Fibroblast of skin of right quadriceps (primary cell): ENCODE measurements around the gene SNU13.
"Not testable (repeated sequence)": the region's sequence is repeated elsewhere in the genome, so short reads cannot be mapped to it uniquely, and the experiment has no call there.

Experiments used
- DNase-seq: peaks from one replicate; pipeline ENCODE4 v3.0.0-alpha.2; 2013

The SNU13 gene

DNA sequence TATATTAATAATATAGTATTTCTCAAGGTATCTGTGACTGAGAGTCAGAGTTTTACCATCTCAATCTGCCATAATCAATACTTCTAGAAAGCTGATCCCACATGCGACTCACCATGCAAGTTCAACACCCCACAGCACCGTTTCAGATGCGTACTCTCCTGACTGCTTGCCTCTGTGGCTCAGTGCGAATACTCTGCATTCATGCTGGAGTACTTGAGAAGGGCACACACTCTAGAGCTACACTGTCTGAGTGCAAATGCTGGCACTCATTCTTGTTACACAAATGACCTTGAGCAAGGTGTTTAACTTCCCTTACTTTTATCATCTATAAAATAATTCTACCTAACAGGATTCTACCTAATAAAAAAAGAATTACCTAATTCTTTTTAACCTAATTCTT lies 12.5 kb downstream of the SNU13 start:
- DNase-seq, result no peak

DNA sequence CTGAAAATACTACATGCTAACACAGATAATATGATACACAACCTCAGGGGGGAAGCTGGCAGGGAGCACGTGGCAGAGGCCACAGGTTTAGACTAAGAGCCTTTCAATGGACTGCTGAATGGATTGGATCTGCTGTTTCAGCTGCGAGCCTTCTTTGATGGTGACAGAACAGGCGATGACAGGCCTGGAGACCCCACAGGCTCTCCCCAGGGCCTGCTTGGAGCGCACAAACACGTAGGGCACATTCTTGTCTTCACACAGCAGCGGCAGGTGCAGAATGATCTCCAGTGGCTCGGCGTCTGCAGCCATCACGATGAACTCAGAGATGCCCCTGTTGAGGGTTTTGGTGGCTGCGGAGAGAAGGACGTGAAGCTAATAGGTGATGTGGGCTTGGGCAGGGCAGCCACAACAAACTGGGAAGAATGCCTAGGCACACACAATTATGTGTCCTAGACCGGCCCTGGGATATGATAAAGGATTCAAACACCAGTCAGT lies 13.8 kb downstream of the SNU13 start:
- DNase-seq, result no peak

DNA sequence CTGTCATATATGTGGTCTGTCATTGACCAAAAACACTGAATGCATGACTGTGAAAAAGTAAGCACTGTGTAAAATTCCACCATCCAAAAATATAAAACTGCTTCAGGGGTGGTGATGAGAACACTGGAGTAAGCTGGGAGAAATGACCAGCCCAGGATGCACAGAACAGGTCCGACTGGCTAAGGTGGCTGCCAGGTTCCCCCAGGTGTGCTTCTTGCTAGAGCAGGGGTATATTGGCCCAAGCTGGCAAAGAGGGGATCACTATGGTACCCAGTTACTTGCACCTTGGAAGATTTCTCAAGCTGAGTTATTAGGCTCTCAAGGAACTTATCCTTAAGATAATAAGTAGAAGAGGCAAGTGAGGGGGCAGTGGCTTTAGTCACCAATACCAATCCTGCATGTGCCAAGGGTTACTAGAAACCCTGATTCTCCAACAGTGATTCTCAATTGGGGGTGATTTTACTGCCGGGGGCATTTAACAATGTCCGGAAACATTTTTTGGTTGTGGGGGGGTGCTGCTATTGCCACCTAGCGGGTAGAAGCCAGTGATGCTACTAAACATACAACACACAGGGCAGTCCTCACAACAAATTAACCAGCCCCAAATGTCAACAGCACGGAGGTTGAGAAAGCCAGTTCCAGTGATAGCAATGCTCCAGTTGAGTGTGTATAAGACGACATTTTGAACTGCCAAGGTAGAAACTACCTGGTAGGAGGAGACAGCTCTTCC lies 15.7 kb downstream of the SNU13 start:
- DNase-seq, result no peak

DNA sequence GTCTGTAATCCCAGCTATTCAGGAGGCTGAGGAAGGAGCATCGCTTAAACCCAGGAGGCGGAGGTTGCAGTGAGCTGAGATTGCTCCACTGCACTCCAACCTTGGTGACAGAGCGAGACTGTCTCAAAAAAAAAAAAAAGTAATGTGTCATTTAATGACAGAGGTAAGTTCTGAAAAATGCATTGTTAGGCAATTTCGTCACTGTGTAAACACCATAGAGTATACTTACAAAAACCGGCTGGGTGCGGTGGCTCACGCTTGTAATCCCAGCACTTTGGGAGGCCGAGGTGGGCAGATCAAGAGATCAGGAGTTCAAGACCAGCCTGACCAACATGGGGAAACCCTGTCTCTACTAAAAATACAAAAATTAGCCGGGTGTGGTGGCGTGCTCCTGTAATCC lies 16.6 kb downstream of the SNU13 start:
- DNase-seq, result not testable (repeated sequence)

DNA sequence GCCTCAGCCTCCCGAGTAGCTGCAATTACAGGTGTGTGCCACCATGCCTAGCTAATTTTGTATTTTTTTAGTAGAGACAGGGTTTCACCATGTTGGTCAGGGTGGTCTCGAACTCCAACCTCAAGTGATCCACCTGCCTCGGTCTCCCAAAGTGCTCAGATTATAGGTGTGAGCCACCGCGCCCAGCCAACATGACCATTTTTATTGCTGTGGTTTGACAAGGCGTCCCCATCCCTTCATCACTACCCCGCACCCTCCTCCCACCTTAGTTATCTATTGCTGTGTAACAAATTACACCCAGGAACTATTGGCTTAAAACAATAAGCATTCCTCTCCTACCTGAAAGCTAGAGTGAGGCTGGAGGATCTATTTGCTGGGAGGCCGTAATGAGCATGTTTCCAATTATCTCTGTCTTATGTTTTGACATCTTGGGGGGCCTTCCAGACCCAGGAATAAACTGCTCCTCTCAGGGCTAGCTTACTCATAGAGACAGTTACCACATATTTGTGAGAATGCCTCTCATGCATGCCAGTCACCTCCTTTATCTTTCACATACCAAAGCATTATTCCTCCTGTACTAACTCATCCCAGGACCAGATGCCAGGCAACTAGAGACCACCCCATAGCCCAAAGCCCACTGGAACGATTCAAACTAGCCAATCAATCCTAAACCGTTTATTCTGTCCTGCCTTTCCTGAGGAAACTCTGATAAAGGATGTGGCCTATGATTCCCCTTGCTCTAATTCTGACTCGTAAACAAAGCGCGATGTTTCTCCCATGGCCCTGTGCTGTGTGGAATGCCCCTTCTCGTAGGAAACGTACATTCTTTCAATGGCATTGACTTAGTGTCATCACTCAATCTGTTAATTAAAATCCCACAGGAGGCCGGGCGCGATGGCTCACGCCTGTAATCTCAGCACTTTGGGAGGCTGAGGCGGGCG lies 19.4 kb downstream of the SNU13 start:
- DNase-seq, result peak; percentile 92

DNA sequence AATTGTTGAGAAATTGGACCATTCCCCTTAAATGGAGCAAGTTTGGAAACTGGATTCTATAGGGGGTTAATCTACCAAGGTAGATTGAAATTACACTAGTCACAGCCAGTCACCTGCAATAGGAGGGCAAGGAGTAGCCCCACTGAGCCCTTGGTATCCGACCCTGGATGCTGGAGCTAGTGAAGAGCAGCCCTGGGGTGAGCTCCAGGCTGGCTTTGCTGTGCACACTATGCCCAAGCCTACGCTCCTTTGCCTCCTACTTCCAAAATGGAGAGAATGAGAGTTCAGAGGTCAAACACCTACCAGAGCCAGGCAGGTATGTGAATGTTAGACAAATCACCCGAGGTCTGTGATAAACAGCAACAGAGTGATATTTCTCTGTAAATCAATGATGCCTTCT lies 23.7 kb downstream of the SNU13 start:
- no peak for DNase-seq

DNA sequence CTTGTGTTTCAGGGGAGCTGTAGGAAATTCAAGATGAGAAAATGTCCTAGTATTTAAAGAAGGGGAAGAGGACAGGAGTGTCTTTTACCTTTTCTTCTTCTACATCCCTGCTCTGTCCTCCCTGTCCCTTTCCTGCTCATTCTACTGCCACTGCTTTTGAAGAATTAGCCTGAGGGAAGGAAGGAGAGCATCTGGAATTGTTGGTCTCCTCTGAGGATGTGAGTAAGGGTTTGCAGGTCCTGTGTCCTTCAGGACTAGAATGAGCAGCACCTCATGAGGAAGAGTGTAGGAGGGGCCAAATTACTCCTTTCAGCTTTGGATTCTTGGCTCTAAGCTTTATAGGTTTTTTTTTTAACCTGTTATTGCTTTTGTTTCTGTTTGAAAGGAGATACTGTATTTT lies 24.2 kb downstream of the SNU13 start:
- no peak for DNase-seq

DNA sequence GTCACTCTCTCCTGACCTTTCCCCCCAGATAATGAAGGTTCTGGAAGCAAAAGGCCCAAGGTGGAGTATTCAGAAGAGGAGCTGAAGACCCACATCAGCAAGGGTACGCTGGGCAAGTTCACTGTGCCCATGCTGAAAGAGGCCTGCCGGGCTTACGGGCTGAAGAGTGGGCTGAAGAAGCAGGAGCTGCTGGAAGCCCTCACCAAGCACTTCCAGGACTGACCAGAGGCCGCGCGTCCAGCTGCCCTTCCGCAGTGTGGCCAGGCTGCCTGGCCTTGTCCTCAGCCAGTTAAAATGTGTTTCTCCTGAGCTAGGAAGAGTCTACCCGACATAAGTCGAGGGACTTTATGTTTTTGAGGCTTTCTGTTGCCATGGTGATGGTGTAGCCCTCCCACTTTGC lies 25.1 kb downstream of the SNU13 start:
- DNase-seq, result not testable (repeated sequence)

DNA sequence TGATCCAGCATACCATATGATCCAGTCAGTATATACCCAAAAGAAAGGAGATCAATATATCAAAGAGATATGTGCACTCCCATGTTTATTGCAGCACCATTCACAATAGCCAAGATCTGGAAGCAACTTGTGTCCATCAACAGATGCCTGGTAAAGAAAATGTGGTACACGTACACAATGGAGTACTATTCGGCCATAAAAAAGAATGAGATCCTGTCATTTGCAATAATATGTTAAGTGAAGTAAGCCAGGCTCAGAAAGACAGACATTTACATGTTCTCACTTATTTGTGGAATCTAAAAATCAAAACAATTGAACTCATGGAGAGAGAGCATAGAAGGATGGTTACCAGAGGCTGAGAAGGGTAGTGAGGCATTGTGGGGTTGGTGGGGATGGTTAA lies 27.0 kb downstream of the SNU13 start:
- DNase-seq, result no peak

DNA sequence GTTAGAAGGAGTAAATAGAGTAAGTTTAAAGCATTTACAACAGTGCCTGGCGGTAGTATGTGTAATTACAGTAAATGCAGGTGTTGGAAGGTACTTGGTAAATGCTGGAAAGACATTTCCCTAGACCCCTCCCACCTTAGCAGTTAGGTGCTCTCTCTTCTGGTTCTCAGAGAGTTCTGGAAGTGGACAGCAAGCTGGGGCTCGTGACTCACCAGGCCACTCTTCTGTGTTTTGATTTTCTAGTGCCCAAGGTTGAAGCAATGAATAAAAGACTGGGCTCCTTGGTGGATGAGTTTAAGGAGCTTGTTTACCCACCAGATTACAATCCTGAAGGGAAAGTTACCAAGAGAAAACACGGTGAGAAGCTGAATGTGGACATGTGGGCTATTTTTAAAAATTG lies 27.6 kb downstream of the SNU13 start:
- DNase-seq, result no peak

DNA sequence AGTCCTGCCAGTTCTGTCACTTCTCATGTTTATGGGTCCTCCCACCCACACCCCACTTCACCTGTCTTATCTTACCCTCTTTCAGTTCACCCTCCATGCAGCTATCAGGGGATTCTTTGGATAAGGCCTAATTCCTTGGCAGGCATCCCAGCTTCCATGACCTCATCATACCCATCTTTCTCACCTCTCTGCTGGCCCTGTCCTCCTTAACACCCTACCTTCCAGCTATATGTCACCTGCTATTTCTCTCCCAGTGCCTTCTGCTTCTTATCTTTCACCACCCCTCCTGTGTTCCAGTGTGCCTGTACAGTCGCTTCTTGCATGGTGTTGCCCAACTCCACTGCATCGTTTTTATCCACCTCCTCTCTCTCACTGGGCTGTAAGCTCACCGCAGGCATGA lies 28.3 kb downstream of the SNU13 start:
- no peak for DNase-seq

DNA sequence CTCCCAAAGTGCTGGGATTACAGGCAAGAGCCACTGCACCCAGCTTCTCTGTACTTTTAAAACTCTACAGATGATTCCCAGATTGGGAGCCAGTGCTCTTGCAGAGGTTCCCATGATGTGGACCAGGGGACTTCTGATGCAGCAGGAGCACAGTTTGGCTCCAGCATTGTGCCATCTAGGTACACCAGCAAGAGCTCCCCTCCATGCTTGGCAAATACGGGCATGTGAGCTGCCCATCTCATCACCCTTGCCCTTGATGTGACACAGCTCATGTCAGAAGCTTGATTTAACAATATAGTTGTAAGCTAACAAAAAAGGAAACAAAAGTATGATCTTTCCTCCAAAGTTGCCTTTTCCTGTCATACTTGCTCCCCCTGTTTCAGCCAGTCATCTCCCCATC lies 28.7 kb downstream of the SNU13 start:
- no peak for DNase-seq

DNA sequence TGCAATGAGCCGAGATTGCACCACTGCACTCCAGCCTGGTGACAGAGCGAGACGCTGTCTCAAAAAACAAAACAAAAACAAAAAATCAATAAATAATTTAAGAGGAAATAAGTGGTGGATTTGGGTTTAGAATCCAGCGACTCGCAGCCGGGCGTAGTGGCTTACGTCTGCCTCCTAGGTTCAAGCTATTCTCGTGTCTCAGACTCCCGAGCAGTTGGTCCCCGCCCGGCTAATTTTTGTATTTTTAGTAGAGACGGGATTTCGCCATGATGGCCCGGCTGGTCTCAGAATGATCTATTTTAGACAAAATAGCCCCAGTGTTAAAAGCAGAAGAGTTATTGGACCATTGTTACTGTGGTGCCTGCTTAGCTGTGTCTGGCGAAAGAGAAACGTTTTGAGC lies 29.8 kb downstream of the SNU13 start:
- no peak for DNase-seq

DNA sequence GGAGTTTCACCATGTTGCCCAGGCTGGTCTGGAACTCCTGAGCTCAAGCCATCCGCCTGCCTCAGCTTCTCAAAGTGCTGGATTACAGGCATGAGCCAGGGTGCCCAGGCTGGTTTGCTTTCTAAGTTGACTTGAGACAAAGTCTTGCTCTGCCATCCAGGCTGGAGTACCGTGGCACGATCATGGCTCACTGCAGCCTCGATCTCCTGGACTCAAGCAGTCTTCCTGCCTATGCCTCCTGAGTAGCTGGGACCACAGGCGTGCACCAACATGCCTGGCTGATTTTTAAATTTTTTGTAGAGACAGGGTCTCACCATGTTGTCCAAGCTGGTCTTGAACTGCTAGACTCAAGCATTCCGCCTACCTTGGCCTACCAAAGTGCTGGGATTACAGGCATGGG lies 31.0 kb downstream of the SNU13 start:
- no peak for DNase-seq

DNA sequence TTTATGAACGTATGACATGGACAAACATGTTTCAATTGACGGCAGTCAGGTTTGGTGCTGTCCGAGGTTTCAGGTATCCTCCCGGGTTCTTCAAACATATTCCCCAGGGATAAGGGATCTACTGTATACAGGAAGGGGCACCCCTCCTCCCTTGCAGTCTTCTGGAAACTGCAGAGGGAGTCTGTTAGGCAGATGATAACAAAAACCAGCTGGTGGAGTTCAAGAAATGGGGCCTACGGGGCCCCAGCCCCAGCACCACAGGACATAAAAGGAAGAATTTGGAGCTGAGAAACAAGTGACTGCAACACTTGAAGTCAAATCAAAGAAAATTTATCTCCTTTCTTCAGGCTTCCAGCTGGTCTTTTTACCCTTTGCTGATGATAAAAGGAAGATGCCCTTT lies 32.1 kb downstream of the SNU13 start:
- peak; percentile 45 for DNase-seq

DNA sequence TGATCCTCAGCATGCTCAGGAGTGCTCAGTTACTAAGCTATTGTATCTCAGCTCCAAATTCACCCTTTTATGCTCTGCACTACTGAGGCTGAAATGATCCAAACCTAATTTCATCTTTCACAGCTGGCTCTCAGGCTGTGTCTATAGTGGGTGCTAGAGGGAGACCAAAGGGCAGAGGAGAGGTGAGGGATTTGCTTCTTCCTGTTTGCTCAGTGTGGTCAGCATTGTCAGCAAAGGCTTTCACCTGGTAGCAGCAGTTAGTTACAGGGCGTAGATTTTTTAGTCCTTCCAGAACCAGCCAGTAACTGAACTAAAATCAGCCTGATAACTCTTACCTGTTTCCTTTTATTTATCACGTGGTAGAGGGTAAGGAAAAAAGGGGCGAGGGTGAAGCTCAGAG lies 34.3 kb downstream of the SNU13 start:
- DNase-seq, result no peak

DNA sequence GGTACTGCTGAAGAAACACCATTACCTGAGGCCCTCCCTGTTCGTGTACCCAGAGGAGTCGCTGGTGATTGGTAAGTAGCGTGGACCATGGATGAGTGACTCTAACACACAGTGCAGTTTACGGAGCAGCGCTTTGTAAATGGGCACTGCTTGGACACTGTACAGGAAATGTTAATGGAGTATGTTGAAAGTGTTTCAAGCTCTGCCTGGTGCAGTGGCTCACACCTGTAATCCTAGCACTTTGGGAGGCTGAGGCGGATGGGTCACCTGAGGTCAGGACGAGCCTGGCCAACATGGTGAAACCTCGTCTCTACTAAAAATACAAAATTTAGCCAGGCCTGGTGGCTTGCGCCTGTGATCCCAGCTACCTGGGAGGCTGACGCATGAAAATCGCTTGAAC lies 37.8 kb downstream of the SNU13 start:
- no peak for DNase-seq

DNA sequence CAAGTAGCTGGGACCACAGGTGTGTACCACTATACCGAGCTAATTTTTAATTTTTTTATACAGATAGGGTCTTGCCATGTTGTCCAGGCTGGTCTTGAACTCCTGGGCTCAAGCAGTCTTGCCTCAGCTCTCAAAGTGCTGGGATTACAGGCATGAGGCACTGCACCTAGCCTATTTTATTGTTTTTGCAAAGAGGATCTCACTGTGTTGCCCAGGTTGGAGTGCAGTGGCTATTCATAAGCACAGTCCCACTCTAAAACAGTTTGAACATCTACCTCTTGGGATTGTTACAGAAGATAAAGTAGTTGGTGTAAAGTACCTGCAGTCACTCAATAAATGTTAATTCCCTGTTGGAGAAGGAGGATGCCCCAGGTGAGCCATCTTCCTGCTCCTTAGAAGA lies 38.4 kb downstream of the SNU13 start:
- no peak for DNase-seq

DNA sequence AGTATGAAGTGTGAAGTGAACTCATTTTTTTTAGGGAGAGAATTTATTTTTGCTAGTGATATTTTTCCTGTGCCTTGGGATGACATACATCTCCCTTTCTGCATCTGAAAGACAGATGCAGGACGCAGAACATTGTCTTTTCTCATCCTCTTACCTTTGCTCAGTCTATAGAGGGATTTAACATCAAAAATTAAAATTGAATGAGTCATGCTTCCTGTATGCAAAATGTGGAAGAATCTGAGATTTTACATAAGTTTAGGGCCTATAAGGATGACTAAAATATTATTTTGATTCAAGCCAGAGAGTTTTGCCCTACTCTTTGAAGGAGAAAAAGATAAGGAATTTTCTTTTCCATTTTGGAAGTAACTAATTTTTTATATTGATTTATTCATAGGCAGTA lies 40.2 kb downstream of the SNU13 start:
- no peak for DNase-seq

DNA sequence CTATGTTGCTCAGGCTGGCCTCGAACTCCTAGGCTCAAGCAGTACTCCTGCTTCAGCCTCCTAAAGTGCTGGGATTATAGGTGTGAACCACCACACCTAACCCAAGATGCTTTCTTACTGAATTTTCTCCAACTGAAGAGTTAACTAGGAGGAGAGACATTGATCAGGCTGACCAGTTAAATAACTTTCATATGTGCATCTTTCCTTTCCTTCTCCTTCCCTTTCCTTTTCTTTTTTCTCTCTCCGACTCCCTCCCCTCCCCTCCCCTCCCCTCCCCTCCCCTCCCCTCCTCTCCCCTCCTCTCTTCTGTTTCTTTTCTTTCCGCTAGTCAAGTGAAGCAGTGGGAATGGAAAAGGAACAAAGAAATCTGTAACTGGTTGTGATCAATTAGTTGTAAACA lies 40.9 kb downstream of the SNU13 start:
- DNase-seq, result no peak

DNA sequence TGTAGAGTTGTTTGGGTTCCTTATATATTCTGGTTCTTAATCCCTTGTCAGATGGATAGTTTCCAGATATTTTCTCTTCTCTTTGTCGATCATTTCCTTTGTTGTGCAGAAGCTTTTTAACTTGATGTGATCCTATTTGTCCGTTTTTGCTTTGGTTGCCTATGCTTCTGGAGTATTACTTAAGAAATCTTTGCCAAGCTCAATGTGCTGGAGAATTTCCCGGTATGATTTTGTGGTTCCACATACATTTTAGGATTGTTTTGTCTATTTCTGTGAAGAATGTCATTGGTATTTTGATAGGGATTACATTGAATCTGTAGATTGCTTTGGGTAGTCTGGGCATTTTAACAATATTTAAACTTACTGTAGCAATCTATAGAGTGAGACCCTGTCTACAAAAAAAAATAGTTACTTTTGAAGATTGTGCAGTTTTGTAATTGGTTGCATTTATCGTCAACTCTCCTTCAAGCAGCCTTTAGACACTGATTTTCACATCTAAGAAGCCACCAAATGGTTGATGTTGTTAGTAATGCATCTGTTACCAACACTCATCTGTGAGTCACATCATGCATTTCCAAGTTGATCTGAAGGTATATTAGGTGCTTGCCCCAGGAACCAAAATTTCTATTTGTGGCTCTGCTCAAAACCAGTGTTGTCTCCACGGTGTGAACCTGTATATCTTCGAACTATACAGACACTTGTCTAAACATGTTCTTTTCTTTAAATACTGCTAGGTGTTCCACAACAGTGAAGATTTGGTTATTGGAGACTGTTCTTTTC lies 46.1 kb downstream of the SNU13 start:
- DNase-seq, result no peak

DNA sequence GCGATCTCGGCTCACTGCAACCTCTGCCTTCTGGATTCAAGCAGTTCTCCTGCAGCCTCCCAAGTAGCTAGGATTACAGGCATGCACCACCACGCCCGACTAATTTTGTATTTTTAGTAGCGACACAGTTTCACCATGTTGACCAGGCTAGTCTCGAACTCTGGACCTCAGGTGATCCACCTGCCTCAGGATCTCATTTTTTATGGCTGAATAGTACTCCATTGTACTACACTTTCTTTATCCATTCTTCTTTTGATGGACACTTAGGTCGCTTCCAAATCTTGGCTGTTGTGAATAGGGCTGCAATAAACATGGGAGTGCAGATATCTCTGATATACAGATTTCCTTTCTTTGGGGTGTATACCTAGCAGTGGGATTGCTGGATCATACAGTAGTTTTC lies 46.8 kb downstream of the SNU13 start:
- no peak for DNase-seq

DNA sequence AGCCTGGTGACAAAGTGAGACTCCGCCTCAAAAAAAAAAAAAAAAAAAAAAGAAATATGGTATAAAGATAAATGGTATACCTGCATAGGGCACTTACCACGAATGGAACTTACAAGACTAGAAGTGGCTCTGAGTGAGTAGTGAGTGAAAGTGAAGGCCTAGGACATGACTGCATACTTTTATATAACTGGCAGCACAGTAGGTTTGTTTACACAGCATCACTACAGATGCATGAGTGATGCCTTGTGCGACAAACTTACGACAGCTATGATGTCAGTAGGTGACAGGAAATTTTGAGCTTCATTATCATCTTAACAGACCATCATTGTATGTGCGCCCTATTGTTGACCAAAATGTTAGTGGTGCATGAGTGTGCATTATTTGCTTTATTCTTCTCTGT lies 49.9 kb downstream of the SNU13 start:
- DNase-seq, result no peak
